ENCODE data around the gene ENTPD1.

ENTPD1 gene

DNA sequence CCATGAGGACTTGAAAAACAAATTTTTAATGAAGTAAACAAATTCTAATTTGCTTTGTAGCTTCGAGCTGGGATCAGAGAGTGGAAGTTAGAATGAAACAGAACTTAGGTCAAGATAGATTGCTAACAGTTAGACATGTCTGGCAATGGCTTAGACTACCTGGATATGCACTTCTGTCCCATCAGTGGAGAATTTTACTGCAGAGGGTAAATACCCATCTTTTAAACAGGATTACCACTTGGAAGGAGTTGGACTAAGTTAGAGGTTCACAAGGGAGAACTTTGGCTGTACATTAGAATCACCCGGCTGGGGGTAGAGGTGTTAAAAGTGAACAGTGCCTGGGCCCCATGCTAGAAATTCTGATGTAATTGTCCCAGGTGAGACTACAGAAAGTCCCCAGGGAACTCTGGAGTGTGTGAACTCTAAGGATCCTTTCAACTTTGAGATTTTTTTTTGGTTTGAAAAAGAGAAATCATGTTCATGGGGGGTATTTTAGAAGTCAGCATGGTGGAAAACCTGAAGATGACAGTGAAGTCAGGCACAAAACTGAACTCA, 35.5 kb downstream of the ENTPD1 start:
- no peak overlapping the region for H3K4me3 ChIP-seq (ENCODE audit: low read depth, low read length)
- TF ChIP-seq, protein P1, sequence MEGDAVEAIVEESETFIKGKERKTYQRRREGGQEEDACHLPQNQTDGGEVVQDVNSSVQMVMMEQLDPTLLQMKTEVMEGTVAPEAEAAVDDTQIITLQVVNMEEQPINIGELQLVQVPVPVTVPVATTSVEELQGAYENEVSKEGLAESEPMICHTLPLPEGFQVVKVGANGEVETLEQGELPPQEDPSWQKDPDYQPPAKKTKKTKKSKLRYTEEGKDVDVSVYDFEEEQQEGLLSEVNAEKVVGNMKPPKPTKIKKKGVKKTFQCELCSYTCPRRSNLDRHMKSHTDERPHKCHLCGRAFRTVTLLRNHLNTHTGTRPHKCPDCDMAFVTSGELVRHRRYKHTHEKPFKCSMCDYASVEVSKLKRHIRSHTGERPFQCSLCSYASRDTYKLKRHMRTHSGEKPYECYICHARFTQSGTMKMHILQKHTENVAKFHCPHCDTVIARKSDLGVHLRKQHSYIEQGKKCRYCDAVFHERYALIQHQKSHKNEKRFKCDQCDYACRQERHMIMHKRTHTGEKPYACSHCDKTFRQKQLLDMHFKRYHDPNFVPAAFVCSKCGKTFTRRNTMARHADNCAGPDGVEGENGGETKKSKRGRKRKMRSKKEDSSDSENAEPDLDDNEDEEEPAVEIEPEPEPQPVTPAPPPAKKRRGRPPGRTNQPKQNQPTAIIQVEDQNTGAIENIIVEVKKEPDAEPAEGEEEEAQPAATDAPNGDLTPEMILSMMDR (IDR thresholded peaks at IDR 0.05; ENCODE audit: borderline replicate concordance, insufficient read depth, low read depth, low read length), result no peak

DNA sequence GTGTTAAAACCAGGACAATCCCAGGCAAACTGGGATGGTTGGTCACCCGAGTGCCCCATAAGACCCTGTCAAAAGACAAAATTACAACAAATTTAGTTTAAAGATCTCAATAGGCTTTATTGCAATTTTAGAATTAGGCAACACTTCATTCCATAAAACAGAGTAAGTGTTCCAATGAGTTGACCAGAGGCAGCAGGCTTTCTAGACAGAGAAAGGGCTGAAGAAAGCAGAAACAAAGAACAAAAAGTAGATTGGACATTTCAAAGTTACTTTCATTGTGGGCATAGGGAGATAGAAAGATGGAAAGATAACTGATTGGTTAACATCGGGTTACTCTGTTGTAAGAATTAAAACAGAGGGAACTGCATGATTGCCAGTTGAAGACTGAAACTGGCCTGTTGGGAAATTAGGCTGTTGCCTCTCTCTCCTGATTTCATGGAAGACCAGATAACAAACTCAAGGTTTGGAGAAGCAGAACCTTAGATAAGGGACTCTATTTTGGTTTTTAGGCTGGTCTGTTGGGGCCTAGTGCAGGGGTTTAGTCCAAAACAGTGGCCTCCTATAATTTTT, 36.3 kb downstream of the ENTPD1 start:
- H3K4me3 ChIP-seq (ENCODE audit: low read depth, low read length), result no peak overlapping the region
- TF ChIP-seq, protein P1 (IDR thresholded peaks at IDR 0.05; ENCODE audit: borderline replicate concordance, insufficient read depth, low read depth, low read length), result no peak

DNA sequence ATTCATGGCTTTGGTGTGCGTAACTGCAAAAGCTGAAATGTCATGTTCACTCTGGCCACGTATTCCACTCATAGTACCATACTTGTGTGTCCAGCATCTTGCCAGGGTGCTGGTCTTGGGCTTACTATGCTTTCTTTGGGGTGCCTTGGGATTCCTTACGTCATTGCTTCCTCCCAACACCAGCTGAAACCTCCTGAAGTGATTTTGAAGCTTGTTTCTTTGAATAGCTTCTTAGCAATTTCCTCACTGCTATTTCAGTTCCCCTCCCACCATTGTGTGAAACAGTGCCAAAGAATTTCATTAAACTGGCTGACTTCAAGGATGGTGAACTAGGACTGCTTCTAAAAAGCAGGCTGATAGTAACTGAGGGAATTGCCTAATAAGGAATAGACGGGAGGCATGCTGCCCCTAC, 36.9 kb downstream of the ENTPD1 start:
- TF ChIP-seq, protein P1 (IDR thresholded peaks at IDR 0.05; ENCODE audit: borderline replicate concordance, insufficient read depth, low read depth, low read length), result no peak
- no peak overlapping the region for H3K4me3 ChIP-seq (ENCODE audit: low read depth, low read length)

DNA sequence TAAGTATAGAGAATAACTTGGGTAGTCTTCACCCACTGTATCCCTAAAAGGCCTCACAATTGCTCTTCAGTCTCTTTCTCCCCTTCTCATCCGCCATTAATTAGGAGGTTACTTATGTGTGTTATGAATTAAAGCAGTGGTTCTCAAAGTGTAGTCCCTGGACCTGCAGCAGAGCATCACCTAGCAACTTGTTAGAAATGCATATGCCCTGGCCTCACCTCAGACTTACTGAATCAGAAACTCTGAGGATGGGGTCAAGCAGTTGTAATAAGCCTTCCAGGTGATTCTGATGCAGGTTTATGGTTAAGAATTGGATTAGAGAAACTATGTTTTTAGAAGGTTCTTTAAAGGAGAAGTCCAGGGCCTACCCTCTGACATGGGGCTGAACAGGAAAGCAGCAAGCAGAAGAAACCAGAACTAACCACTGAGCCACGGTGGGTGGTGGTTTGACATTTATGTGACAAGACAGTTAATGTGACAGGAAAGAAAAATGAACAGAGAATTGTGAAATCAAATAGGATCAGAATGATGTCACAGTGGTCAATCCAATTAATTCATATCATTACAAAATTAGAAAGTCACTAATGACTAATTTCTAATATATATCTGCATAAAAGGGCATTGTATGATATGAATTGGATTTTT, 37.6 kb downstream of the ENTPD1 start:
- TF ChIP-seq, protein P1 (IDR thresholded peaks at IDR 0.05; ENCODE audit: borderline replicate concordance, insufficient read depth, low read depth, low read length), result no peak
- no peak overlapping the region for H3K4me3 ChIP-seq (ENCODE audit: low read depth, low read length)

DNA sequence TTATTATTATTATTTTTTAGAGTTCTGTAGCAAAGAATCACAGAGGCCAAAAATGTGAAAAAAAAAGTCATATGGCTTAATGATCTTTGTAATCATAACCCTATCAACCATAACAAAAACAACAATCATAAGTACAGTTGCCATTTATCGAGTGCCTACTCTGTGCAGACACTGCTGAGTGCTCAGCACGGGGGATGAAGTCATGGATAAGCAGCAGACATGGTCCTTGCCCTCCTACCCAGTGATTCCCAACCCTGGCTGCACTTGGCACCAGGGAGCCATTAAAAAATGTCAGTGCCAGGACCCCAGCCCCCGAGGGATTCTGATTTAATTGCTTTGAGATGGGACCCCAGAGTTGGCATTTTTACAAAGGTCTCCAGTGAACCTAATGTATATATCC, 38.2 kb downstream of the ENTPD1 start:
- TF ChIP-seq, protein P1 (IDR thresholded peaks at IDR 0.05; ENCODE audit: borderline replicate concordance, insufficient read depth, low read depth, low read length), result no peak
- no peak overlapping the region for H3K4me3 ChIP-seq (ENCODE audit: low read depth, low read length)

DNA sequence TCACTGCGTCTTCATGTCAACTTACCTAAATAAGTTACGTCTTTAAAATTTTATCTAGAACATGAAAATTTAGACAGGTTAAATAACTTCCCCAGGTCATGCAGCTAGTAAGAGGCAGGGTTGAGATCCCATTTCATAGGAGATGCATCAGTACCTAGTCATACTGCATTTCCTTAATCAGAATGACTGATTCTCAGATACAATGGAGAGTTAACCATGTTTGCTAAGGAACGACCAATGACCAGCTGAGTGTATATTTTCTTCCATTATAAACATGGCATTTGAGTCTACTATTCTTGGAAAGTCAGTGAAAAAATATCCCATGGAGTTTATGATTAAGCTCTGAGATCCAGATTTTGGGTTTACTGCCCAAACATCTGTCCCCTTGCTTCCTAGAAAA, 39.6 kb downstream of the ENTPD1 start:
- H3K4me3 ChIP-seq (ENCODE audit: low read depth, low read length), result no peak overlapping the region
- TF ChIP-seq, protein P1 (IDR thresholded peaks at IDR 0.05; ENCODE audit: borderline replicate concordance, insufficient read depth, low read depth, low read length), result no peak

DNA sequence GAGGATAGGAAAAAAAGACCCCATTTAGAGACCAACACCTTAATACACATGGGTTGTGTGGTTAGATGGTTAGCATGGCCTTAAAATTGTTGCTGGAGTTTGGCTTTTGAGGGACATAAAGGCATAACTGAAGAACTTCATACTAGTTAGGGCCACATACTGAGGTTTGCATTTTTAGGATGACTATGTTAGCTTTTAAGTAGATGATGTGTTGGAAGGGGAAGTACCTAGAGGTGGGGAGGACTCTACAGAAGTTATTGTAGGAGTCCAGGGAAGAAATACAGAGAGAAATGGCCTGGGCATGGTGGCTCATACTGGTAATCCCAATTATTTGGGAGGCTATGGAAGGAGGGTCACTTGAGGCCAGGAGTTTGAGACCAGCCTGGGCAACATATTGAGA, 40.5 kb downstream of the ENTPD1 start:
- no peak overlapping the region for H3K4me3 ChIP-seq (ENCODE audit: low read depth, low read length)
- TF ChIP-seq, protein P1 (IDR thresholded peaks at IDR 0.05; ENCODE audit: borderline replicate concordance, insufficient read depth, low read depth, low read length), result no peak
